Epithelial cell of esophagus (primary cell): Measurements from ENCODE around the gene MYO1F.
A peak's percentile ranks its signal among the peaks of the same experiment; 100 is the strongest.
"Not testable (repeated sequence)": the region's sequence is repeated elsewhere in the genome, so short reads cannot be mapped to it uniquely, and the experiment has no call there.

Source experiments
- DNase-seq: peaks from one replicate; pipeline ENCODE4 v3.0.0; 2010; ENCODE audit warnings: low read depth
- H3K4me3 ChIP-seq: 2 replicates; pipeline ENCODE4 v1.5.1; 2011; ENCODE audit warnings: mild to moderate bottlenecking, low read length, control low read depth
- TF ChIP-seq, protein P1 (sequence below): IDR thresholded peaks from 2 replicates; pipeline ENCODE4 v1.5.1; 2011; ENCODE audit warnings: low read depth, mild to moderate bottlenecking, low read length, control low read depth, inconsistent platforms; ENCODE audit not compliant: insufficient read depth; ENCODE audit errors: missing control alignments

Gene MYO1F

DNA sequence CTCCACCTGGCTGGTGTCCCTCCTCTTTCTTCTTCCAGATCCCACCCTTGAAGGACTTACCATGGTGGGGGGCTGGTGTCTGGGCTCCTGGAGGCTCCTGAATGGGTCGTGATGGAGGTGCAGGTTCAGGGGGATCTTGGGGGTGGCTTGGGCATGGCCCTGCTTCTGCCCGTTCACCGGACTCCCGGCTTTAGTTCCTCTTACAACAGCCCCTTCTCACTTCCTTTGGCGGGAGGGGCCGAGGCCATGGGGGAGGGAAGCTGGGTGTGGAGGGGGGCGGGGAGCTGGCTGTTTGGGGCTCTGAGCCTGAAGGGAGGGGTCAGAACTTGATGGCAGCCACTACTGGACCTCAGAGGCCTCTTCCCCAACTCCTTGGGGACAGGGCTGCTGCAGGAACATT is at the start of gene MYO1F:
Gene MYO1F (minus strand): TSS at position 196 of the 400 bp plus-strand sequence. CDS start 133 bp downstream, at position 63.
- DNase-seq, result no peak
- TF ChIP-seq, protein P1, sequence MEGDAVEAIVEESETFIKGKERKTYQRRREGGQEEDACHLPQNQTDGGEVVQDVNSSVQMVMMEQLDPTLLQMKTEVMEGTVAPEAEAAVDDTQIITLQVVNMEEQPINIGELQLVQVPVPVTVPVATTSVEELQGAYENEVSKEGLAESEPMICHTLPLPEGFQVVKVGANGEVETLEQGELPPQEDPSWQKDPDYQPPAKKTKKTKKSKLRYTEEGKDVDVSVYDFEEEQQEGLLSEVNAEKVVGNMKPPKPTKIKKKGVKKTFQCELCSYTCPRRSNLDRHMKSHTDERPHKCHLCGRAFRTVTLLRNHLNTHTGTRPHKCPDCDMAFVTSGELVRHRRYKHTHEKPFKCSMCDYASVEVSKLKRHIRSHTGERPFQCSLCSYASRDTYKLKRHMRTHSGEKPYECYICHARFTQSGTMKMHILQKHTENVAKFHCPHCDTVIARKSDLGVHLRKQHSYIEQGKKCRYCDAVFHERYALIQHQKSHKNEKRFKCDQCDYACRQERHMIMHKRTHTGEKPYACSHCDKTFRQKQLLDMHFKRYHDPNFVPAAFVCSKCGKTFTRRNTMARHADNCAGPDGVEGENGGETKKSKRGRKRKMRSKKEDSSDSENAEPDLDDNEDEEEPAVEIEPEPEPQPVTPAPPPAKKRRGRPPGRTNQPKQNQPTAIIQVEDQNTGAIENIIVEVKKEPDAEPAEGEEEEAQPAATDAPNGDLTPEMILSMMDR, result no peak
- no peak within 1 kb of the TSS for H3K4me3 ChIP-seq

DNA sequence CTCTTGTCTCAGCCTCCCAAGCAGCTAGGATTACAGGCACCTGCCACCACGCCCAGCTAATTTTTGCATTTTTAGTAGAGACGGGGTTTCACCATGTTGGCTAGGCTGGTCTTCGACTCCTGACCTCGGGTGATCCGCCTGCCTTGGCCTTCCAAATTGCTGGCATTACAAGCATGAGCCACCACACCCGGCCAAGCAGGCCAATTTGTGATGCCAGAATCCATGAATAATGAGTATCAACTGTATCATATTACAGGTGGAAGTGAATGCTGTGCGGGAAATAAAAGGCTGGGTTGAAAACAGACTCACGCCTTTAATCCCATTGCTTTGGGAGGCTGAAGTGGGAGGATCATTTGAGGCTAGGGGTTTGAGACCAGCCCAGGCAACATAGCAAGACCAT is 49.6 kb upstream of the MYO1F start:
- TF ChIP-seq, protein P1, result no peak
- DNase-seq, result no peak
- no peak overlapping the region for H3K4me3 ChIP-seq

DNA sequence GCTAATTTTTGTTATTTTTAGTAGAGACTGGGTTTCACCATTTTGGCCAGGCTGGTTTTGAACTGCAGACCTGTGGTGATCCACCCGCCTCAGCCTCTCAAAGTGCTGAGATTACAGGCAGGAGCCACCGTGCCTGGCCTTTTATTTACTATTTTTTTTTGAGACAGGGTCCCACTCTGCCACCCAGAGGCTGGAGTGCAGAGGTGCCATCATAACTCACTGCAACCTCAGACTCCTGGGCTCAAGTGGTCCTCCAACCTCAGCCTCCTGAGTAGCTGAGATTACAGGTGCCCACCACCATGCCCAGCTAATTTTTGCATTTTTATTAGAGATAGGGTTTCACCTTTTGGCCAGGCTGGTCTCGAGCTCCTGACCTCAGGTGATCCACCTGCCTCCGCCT is 45.6 kb upstream of the MYO1F start:
- not testable (repeated sequence) for H3K4me3 ChIP-seq, DNase-seq

GRCh38 chr19:8618751-8619150 is 41.5 kb upstream of the MYO1F start:
- DNase-seq, result no peak
- no peak overlapping the region for H3K4me3 ChIP-seq
- TF ChIP-seq, protein P1, result no peak

GRCh38 chr19:8617984-8618383 is 40.7 kb upstream of the MYO1F start:
- no peak overlapping the region for H3K4me3 ChIP-seq
- DNase-seq, result no peak
- TF ChIP-seq, protein P1, result no peak

DNA sequence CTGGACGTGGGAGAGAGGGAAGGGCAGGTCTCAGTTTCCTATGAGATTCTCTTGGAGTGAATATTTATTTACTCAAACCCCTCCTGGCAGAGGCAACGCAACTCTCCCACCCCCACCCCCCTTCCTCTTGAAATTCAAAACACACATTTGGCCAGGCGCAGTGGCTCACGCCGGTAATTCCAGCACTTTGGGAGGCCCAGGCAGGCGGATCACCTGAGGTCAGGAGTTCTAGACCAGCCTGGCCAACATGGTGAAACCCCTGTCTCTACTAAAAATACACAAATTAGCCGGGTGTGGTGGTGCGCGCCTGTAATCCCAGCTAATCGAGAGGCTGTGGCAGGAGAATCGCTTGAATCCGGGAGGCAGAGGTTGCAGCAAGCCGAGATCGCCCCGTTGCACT is 40.1 kb upstream of the MYO1F start:
- not testable (repeated sequence) for DNase-seq, H3K4me3 ChIP-seq

DNA sequence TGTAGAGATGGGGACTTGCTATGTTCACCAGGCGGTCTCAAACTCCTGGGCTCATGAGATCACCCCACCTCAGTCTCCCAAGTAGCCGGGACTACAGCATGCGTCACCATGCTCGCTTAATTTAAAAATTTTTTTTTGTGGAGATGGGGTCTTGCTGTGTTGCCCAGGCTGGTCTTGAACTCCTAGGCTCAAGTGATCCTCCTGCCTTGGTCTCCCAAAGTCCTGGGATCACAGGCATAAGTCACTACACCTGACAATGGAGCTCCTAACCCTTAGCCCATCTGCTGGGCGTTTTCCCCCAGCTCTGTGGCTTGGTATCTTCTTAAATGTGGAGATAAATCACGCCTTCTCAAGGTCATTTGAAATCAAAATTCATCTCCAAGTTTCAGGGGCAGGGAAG is 39.6 kb upstream of the MYO1F start:
- no peak overlapping the region for H3K4me3 ChIP-seq
- DNase-seq, result no peak
- TF ChIP-seq, protein P1, result no peak

- TF ChIP-seq, protein P1, result peak; percentile 55
- H3K4me3 ChIP-seq, result no peak overlapping the region
- no peak for DNase-seq
Observed at GRCh38 chr19:8615813-8616596, 38.8 kb upstream of the MYO1F start.
